A204.1 (cell line): Measurements from ENCODE around the gene ADPRHL1.

Experiments used
- FAIRE-seq: peaks from 2 replicates; lab custom pipeline; 2012; peaks lifted over from hg19 to GRCh38; lab: Jason Lieb, UNC

The ADPRHL1 gene

GRCh38 chr13:113452942-113453901, at the start of gene ADPRHL1:
ADPRHL1 (minus strand) TSS chr13:113453488; CDS start chr13:113453437, 51 bp downstream.
- no peak for FAIRE-seq

- FAIRE-seq: no peak
Observed at GRCh38 chr13:113502686-113503085, 49.4 kb upstream of the ADPRHL1 start.

- FAIRE-seq: no peak
Observed at GRCh38 chr13:113500530-113501265, 47.4 kb upstream of the ADPRHL1 start.

- no peak for FAIRE-seq
Observed at GRCh38 chr13:113499936-113500335, 46.6 kb upstream of the ADPRHL1 start.

- no peak for FAIRE-seq
Observed at GRCh38 chr13:113498905-113499304, 45.6 kb upstream of the ADPRHL1 start.

- no peak for FAIRE-seq
Observed at GRCh38 chr13:113497217-113497616, 43.9 kb upstream of the ADPRHL1 start.

- no peak for FAIRE-seq
Observed at GRCh38 chr13:113495494-113496210, 42.4 kb upstream of the ADPRHL1 start.

GRCh38 chr13:113493315-113493951, 40.1 kb upstream of the ADPRHL1 start:
- peak; percentile 54 for FAIRE-seq

GRCh38 chr13:113491982-113492381, 38.7 kb upstream of the ADPRHL1 start:
- no peak for FAIRE-seq

GRCh38 chr13:113491418-113491883, 38.2 kb upstream of the ADPRHL1 start:
- no peak for FAIRE-seq

- no peak for FAIRE-seq
Observed at GRCh38 chr13:113490496-113491417, 37.5 kb upstream of the ADPRHL1 start, which contains the start of gene DCUN1D2. DCUN1D2 (minus strand) TSS chr13:113490711; CDS start chr13:113490669, 42 bp downstream.

- no peak for FAIRE-seq
Observed at GRCh38 chr13:113489549-113490495, 36.5 kb upstream of the ADPRHL1 start.

- no peak for FAIRE-seq
Observed at GRCh38 chr13:113489171-113489548, 35.9 kb upstream of the ADPRHL1 start.

GRCh38 chr13:113488283-113488682, 35.0 kb upstream of the ADPRHL1 start:
- no peak for FAIRE-seq

- FAIRE-seq: no peak
Observed at GRCh38 chr13:113486698-113487097, 33.4 kb upstream of the ADPRHL1 start.

GRCh38 chr13:113485545-113485944, 32.3 kb upstream of the ADPRHL1 start:
- FAIRE-seq: no peak

- no peak for FAIRE-seq
Observed at GRCh38 chr13:113483504-113484293, 30.4 kb upstream of the ADPRHL1 start.

GRCh38 chr13:113483081-113483480, 29.8 kb upstream of the ADPRHL1 start:
- no peak for FAIRE-seq

GRCh38 chr13:113479179-113479578, 25.9 kb upstream of the ADPRHL1 start:
- no peak for FAIRE-seq
